Stimulated activated CD4-positive, alpha-beta T cell treated with anti-CD3 and anti-CD28 coated beads, Interleukin-2, amount 100 ng/mL, for 4 hours (primary cell): ENCODE measurements around the gene SH3BP4.
"Not testable (repeated sequence)": the region's sequence is repeated elsewhere in the genome, so short reads cannot be mapped to it uniquely, and the experiment has no call there.

Source experiments
- DNase-seq: peaks from one replicate; pipeline ENCODE4 v3.0.0-alpha.2; 2020; ENCODE audit warnings: low read depth

Gene SH3BP4

DNA sequence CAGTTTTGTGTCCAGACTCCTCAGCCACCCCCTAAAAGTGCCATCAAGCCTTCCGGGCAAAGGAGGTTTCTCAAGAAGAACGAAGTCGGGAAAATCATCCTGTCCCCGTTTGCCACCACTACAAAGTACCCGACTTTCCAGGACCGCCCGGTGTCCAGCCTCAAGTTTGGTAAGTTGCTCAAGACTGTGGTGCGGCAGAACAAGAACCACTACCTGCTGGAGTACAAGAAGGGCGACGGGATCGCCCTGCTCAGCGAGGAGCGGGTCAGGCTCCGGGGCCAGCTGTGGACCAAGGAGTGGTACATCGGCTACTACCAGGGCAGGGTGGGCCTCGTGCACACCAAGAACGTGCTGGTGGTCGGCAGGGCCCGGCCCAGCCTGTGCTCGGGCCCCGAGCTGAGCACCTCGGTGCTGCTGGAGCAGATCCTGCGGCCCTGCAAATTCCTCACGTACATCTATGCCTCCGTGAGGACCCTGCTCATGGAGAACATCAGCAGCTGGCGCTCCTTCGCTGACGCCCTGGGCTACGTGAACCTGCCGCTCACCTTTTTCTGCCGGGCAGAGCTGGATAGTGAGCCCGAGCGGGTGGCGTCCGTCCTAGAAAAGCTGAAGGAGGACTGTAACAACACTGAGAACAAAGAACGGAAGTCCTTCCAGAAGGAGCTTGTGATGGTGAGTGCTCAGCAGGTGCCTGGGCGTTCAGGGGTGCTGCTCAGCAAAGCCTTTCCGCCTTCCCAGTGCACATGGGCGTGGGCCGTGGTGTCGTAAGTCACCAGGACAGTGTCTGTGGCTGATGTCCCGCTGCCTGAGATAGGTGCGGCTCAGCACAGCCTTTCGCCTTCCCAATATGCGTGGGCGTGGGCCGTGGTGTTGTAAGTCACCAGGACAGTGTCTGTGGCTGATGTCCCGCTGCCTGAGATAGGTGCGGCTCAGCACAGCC, 91.0 kb downstream of the SH3BP4 start:
- DNase-seq = no peak

DNA sequence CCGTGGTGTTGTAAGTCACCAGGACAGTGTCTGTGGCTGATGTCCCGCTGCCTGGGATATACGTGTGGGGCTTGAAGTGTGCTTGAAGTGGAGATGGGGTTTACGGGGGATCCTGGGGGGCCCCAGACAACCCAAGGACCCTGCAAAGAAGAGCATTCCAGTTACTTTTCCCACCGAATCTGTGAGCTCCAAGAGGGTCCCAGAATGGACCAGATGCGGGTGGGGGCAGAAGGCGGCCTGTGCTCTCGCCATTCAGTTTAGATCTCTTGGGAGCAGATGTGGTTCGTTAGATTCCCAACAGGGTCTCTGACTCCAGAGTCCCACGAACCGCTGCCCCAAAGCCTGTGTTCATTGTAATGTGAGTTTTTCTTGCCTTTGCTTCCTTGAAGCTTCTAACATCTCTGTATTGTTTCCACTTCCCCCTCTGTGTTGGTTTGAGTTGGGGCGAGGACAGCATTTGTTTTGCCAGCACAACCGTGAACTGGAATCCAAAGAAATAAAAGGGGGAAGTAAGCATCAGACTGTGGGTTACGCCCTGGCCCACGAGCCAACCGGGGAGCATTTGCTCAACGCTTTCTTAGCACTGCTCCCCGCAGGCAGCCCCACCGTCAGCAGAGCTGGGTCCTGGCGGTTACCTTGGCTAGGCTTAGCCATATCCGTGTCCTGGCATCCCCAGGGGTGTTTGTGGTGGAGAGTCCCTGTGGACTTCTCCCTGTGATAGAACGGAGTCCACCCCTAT, 92.1 kb downstream of the SH3BP4 start:
- DNase-seq = no peak

DNA sequence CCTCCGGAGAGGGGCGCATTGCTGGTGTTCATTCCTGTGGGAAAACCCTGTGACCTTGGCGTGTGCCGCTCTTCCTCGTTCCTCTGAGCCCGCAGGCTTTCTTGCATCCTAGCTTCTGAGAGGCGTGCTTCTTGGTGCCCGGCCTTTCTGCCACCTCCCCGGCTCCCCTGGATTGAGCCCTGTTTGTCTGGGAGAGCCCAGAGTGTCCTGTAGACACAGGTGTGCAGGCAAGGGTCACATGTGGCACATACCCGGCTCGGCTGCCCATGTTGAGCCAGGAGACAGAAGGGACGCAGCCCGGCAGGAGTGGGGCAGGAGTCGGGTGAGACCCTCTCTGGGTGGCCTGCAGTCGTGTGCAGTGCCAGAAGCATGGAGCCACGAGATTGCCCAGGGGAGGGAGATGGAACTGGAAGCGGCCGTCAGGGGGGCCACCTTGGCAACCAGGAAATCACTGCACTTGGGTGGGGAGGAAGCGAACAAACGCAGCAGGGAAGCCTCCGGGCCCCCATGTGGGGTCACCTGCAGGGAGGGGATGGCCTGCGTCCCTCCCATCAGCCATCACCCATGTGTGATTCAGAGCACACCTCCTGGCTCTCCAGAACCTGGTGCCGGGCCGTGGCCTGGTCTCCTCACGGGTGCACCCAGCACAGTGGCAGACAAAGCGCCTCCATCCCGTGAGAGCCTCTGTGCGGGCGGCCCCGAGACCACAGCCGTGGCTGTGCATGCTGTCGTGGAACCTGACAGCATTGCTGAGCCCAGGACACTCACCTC, 92.9 kb downstream of the SH3BP4 start:
- no peak for DNase-seq

DNA sequence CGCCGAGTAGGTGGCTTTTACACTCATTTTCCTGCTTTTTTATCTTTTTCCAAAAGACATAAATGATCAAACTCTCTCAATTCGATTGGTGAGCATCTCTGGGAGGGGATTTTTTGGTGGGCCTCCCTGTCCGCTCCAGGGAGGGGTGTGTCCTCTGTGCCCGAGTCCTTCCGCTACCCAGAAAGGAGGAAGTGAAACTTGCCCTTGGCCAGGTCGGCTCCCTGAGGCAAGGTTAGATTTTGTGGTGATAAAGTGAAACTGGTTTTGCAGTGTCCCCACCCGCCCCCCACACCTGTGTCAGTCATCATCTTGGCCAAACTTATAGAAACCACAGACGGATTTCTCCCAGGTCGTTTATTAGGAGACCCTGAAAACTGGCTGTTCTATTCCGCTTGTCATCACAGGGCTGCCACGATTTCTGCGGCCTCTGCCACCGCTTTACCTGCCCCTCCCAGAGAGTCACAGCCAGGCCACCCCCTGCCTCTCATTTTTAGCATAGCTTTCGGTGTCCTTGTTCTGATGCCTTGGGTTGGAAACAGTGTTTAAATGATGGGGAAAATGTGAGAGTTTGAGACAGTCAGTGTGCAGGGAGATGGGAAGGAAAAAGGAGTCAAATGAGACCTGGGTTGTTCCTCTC, 93.6 kb downstream of the SH3BP4 start:
- no peak for DNase-seq

DNA sequence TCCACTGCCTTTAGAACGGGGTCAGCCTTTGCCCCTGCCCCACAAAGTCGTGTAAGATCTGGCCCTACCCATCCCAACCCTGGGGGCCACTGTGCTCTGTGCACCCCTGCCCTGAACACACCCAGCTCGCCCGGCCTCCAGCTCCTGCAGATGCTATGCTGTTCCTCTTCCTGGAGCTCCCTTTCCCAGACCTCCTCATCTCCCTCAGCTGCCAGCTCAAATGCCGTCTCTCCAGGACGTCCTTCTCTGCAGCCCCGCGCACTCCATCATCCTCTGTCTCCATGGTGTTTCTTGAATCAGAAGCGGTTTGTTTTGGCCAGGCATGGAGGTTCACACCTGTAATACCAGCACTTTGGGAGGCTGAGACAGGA, 94.1 kb downstream of the SH3BP4 start:
- DNase-seq = no peak

DNA sequence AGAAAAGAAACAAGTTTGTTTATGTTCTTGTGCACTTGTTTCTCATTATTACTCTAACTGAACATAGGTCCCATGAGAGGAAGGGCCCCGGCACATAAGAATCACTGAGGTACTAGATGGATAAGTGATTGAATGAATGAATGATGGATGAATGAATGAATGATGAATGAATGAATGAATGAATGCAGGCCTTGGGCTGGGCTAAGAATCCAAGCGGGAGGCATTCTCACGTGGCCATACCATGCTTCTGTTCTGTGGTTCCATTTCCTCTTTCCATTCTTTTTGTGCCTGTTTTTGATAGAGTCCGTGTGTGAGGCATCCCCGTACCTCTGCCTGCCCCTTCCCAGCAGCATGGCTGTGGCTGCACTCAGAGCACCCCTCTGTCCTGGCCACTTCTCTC, 94.8 kb downstream of the SH3BP4 start:
- DNase-seq = no peak

DNA sequence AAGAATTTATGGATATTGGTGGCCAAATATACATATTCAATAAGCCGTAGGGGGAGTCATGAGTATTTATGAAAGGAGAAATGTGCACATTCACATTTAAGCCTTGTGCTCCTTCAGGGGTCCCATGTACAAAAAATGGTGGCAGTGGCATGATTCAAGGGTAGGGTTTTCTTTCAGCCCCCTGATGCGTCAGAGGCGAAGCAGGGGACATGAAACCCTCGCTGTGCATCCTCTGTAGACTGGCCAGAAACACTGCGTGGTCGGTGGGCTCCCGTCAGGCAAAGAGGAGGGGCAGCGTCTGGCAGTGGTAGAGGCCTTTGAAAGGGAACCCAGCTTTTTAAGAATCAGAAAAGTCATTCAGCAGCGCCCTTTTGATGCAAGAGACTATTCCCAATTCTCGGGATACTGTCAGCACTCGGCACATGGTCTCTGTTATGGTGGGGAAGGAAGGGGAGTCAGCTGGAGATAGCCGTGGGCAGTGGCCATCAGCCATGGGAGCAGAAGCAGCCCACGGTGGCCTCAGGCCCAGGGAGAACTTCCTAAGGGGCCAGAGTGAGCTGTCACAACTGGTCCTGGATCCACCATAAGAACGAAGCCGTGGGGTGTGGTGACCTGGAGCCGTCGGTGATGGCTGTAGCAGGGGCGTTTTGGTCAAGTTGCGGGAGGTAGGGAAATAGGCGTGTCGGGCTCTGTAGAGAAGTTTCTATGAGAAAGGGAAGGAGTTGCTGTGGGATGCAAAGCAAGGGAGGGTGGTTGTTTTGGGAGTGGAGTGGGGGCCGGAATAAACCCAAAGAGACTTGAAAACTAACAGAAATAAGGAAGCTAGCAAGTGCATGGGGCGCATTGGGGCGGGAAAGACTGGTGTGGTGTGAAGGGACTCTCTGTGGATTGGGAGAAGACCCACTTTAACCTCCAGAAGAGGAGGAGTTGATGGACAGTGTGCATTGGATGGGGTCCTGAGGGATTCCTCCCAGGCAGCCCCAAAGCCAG, 95.6 kb downstream of the SH3BP4 start:
- DNase-seq = no peak

DNA sequence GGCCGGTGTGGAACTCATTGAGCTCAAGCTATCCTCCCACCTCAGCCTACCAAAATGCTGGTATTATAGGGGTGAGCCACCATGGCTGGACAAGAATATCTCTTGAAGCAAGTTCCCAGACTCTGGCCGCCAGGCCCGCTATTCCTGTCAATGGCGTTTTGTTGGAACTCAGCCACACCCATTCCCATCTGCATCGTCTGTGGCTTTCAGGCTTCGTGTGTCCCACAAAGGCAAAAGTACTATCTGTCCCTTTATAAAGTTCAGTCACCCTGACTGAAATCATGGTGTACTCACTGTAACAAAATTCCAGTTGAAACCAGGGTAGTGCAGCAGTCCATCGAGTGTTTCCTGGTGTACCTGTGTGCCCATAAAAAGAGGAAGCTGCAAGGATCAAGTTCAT, 96.7 kb downstream of the SH3BP4 start:
- no peak for DNase-seq

DNA sequence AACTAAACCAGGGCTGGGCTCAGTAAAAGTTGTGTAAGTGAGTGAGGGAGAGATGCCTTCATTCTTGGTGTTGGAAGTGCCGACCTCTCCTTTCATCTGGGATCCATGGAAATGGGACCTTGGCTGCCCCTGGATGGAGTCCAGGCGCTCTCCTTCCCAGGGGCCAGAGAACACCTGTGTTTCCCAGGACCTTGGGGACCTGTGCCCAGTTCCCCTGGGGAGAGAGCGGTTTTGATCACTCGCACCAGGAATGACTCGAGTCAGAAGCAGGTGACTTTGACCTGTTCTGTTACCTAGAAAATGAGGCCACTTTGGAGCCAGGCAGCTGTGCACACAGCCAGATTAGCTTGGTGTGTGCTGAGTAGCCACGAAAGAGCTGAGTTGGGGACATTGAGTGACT, 97.3 kb downstream of the SH3BP4 start:
- DNase-seq = no peak

DNA sequence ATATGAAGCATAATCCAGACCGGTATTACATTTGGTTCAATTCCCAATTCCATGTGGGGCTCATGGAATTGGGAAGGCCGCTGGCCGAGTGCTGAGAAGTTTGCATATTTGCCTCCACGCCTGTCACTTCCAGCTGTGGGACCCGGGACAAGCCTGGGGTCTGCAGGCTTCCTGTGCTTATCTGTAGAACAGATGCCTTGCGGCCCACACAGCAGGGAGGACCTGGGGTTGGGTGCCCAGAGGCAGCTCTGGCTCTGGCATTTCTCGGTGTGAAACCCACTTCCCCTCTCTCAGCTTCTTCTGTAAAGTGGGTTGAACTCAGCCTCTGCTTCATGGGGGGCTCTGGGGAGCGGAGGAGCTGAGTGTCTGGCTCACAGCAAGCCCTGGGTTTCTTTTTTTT, 97.9 kb downstream of the SH3BP4 start:
- DNase-seq = no peak

DNA sequence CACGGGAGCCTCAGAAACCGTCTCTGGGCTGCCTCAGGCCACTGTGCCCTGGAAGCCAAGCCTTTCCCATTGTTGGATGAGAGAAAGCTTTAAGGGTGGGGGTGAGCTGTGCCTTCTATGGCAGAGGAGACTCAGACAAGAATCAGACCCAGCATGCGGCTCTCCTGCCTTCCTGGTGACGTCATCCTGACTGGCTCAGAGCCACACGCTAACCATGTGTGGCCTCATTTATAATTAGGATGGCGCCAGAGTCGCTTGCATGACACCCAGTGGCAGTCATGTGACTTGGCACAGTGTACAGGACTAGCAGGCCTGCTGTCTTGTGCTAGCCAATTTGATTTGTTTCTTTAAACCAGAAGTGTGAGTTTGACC, 99.1 kb downstream of the SH3BP4 start:
- no peak for DNase-seq

DNA sequence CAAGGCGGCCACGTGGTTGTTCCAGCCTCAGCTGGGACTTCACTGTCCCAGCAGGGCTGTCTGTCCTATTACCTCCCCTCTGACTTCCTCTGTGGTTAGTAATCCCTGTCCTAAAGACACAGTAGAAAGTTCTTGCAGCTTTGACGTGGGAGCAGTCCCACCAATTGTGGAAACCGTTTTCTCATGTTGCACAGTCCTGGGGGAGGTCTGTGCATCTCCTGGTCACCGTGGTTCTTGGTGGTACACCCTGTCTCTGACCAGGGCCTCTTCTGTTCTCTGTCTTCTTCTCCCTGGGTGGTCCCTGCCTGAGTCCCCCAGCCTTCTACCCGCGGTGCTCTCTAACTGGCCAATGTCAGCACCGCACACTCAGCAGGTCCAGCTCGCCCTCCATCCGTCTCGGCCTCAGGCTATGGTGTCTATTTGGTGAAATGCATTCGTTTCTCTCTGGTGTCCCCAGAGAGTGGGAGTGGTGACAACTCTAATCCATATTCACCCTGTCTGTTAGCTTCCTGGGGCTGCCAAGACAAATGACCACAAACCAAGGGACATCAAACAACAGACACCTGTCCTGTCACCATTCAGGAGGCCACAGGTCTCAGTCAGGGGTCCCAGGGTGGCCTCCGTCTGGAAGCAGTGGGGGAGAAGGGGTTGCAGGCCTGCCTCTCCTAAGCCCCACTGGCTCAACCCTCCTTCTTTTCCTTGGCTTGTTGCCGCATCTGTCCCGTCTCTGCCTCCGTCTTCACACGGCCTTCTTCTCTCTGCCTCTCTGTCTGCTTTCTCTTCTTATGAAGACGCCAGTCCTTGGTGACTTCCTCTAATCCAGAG, 99.8 kb downstream of the SH3BP4 start:
- no peak for DNase-seq

DNA sequence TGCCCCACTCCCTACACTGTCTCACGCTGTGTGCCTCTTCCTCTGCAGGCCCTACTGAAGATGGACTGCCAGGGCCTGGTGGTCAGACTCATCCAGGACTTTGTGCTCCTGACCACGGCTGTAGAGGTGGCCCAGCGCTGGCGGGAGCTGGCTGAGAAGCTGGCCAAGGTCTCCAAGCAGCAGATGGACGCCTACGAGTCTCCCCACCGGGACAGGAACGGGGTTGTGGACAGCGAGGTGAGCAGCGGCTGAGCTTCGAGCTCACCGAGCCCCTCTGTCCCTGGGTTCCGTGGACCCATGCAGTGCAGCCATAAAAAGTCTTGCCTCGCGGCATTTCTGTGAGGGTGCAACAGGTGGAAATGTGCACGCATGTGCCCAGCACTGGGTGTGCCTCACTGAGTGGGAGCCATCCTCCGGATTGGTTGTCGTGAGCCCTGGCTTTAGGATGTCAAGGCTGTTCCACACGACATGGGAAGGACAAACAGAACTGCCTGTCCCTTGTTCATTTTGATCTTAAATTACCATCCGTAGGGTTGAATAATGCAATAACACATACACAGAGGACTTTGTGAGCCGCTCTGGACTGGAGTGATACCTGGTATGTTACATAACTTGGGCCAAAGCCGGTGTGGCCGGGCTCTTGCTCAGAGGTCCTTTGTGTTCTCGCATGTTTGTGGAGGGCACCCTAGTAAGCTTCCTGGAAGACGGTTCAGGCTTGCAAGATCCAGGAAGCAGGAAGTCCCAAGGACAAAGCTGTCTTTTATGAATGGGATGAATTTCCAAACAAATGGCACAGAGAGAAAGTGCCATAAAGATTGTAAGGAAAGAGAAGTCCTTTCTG, 100.9 kb downstream of the SH3BP4 start:
- no peak for DNase-seq

DNA sequence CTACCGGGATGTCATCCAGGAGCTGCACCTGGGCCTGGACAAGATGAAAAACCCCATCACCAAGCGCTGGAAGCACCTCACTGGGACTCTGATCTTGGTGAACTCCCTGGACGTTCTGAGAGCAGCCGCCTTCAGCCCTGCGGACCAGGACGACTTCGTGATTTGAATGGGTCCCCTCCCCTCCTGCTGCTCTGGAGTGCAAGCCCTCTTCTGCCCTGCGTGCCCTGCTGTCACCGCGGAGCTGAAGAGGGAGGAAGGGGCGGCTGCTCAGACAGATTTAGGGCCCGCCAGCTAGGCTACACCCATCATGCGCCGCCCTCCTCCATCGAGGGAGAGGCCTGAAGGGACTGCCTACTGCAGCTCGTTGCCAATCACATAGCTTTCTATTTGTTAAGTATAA, 101.8 kb downstream of the SH3BP4 start:
- no peak for DNase-seq

DNA sequence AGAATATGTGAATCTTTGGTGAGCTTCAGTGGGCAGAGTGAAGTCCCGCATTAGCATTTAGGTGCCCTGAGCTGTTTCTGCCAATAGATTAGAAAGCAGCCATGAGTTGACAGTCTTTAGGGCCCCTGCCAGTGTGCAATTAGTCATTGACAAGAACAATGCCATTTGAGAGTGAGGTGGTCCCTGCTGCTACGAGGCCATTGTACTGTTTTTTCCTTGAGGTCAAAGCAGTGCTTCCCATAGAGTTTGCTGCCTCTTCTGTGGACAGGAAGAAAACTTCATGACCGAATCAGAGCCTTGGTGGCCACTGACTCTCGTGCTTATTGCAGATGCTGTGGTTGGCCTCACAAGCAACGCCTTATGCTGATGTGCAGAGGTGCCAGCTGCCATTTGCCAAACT, 102.7 kb downstream of the SH3BP4 start:
- DNase-seq = no peak

DNA sequence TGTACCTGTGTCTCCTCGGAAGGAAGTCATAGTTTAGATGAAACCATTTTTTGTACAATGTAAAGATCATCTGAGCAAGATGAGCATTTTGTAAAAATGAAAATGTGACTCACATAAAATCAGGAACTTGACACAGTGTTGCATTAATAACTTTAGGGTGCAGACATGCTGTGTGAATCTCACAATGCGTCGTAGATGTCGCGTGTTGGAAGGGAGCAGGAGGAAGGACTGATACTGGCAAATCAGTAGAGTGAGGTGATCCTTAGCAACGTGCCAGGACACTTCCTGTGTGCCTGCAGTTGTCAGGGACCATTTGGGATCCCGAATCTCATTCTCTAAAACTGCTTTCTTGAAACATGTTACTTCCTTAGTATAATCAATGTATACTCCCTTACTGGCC, 103.1 kb downstream of the SH3BP4 start:
- no peak for DNase-seq

DNA sequence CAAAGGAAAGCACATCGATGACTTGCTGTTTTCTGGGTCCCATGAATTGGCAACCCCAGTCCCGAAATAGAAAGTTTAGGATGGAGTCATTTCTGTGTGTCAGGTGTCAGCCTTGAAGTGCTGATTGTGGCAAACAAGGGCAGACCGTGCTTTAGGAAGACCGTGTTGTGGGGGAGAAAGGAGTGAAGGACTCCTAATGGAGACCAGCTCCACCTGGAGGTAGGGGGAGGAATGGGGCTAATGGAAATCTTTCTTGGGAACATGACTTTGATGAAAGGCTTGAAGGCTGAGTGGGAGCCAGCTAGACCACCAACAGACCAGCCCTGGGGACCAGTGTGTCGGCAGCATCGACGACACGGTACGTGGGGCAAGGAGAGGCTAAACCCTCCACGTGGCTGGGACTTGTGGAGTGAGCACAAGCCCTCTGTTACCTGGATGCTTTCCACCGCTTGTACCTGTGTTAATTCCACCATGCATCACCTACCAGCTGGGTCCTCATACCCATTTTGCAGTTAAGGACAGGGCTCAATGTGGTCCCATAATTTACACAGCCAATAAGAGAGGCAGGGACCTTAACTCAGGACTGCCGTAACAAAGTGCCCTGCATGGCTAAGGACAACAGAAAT, 104.2 kb downstream of the SH3BP4 start:
- no peak for DNase-seq

DNA sequence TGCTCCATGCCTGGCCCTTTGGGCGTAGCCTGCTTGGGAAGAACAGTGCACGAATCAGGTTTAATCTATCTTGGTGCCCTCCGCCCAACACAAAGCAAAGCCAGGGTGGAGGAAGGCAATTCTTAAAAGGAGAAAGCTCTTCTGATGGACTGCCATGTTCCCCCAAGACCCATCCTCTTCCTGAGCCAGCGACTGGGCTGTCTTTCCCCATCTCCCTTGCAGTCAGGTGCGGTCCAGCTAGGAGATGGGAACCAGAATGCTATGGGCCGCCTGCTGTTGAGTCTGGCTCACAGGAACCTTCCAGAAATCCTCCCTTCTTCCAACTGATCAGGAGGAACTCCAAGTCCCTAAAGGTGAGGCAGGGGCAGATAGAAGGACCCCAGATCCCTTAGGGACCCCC, 105.0 kb downstream of the SH3BP4 start:
- DNase-seq = no peak

DNA sequence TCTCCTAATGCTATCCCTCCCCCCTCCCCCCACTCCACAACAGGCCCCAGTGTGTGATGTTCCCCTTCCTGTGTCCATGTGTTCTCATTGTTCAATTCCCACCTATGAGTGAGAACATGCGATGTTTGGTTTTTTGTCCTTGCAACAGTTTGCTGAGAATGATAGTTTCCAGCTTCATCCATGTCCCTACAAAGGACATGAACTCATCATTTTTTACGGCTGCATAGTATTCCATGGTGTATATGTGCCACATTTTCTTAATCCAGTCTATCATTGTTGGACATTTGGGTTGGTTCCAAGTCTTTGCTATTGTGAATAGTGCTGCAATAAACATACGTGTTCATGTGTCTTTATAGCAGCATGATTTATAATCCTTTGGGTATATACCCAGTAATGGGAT, 105.8 kb downstream of the SH3BP4 start:
- DNase-seq = not testable (repeated sequence)
